ENCODE measurements around the gene ADAP1.
"Not testable (repeated sequence)": the region's sequence is repeated elsewhere in the genome, so short reads cannot be mapped to it uniquely, and the experiment has no call there.

ADAP1 gene

DNA sequence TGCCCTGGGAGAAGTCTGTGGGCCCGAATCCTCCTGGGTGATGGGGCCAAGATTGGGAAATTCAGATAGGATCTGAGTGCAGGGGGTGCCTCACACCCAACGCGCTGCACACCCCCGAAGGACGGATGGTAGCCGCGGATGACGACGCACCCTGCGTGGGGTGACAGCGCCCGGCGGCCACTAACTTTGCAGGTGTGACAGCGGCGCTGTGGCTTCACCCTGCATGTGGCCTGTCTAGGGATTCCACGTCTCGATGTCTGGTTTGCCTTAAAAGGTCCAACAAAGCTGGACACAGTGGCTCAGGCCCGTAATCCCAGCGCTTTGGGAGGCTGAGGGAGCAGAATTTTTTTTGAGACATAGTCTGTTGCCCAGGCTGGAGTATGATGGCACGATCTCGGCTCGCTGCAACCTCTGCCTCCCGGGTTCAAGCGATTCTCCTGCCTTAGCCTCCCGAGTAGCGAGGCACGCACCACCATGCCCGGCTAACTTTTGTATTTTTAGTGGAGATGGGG, 18.6 kb downstream of the ADAP1 start:
- no peak for DNase-seq

DNA sequence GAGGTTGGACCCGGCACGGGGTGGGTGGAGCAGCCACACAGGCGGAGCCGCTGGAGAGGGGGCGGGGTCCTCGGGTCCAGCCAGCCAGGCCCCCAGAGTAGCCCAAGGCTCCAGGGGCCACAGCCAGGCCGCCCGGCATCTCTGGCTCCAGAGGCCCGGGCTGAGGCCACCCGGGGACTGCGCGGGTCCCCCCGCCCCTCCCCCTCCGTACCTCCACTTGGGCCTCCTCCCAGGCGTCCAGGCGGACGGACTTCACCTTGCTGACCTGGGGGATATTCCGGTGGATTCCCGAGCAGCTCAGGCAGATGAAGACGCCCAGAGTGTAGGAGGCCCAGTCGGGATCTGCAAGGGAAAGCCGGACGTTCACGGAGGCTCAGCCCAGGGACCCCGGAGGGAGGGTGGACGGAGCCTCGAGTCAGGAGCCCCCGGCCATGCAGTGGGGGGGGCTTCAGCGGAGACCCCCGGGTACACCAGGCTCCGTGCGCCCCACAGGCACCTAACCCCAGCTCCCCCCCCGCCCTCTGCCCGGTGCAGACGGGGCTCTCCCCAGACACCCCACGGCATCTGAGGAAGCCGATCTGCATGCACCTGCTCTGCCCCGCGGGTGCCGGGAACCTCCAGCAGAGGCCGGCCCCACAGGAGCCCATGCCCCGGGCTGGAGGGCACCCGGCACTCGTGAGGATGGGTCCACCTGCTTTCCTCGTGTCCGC, 19.2 kb downstream of the ADAP1 start:
- no peak for DNase-seq

DNA sequence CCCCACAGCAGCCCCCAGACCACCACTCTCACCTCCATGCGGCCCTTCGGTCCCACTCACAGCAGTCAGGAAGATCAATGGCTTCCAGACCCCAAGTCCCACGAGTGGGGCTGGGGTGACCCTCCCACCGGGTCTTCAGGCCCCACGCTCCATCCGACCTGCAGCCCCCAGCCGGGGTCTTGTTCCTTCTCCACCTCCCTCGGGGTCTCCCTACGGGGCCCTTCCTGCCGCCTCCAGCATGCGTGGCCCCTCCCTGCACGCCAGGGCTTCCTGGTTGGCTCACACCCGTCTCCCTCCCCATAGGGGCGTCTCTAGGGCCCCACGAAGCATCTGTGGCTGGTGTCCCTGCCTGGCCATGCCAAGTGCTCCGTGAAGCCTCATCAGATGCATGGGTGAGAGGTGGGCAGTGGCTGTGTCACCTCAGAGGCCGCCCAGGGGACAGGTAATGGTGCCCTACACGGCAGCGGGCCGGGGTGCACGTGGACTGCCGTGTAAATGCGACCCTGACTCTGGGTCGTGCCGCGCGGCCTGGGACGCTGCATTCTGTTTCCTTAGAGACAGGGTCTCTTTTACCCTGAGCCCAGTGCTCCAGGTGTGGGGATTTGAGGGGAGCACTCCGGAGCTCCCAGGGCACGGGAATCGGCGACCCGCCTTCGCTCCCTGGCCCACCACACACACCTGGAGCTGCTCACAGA, 19.9 kb downstream of the ADAP1 start:
- DNase-seq = no peak

DNA sequence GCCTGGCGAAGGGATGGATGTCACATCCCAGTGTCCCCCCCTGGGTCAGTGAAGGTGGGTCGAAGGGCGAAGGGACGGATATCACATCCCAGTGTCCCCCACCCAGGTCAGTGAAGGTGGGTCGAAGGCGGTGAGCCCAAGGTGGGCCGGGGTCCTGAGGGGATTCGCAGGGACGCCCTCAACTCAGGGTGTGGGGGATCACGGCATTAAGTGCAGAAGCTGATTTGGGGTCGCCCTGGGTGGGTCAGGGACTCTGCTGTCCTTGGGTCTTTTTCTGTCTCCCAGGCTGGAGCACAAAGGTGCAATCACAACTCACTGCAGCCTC, 21.9 kb downstream of the ADAP1 start:
- DNase-seq = no peak

DNA sequence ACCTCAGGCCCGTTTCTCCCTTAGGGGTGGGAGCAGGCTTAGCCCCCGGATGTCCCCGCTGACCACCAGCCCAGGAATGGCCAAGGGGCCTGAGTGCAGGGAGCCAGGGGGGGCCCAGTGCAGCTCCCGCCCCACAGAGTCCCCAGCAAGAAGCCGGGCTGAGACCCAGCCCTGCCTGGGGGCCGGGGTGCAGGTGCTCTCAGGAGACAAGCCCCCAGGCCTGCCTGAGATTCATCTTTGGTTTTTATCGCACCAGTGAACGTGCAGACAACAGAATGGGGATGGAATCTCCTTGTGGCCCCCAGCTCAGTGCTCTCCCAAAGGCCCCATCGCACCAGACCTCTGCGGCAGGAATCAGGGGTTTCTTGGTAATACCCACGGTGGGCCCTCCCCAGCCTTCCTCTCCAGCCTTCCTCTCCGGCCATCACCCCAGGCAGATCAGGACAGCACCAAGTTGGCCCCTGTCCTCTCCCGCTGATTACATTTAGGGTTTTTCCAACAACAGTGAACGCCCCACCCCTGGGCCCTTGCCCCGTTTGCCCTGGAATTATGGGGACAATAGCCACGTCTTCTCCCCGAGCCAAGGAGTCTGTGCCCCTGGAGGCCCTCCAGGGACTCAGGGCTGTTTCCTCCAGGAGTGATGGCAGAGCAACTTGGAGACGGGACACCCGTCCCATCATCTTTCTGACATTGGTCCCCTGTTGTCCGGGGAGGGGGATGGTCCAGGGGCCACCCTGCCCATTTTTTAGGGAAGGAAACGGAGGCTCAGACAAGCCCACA, 22.4 kb downstream of the ADAP1 start:
- DNase-seq = no peak

DNA sequence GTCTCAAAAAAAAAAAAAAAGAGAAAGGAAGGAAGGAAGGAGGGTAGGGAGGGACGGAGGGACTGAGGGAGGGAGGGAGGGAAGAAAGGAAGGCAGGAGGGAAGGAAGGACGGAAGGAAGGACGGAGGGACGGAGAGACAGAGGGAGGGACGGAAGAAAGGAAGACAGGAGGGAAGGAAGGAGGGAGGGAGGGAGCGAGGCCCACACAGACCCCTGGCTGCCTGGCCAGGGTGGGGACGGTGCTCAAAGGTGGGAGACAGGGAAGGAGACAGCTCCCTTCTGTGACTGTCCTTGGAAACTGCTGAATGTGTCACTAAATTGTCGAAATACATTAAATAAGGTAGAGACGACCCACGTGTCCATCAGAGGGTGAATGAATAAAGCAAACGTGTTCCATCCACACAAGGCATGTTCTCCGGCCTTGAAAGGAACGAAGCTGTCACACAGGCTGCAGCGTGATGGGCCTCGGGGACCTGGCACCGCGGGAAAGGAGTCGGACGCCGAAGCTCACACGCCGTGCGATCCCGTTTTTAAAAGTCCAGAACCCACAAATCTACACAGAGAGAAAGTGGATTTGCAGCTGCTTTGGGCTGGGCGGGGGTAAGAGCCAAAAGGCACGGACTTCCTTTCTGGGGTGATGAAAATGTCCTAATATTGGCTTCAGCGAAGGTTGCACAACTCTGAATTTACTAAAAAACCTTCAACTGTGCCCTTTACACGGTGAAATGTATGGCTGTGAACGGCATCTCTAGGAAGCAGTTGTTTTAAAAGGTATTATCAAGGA, 23.3 kb downstream of the ADAP1 start:
- no peak for DNase-seq

DNA sequence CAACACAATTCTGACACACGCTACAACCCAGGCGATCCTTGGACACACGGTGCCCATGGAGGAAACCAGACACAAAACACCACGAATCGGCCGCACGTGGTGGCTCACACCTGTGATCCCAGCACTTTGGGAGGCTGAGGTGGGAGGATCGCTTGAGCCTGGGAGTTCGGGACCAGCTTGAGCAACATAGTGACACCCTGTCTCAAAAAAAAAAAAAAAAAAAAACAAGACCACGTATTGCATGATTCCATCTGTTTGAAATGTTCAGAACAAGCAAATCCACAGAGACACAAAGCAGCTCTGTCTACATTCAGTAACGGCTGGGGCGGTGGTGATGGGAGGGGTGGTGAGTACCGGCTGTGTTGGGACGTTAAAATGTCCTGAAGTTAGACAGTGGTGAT, 25.2 kb downstream of the ADAP1 start:
- no peak for DNase-seq

DNA sequence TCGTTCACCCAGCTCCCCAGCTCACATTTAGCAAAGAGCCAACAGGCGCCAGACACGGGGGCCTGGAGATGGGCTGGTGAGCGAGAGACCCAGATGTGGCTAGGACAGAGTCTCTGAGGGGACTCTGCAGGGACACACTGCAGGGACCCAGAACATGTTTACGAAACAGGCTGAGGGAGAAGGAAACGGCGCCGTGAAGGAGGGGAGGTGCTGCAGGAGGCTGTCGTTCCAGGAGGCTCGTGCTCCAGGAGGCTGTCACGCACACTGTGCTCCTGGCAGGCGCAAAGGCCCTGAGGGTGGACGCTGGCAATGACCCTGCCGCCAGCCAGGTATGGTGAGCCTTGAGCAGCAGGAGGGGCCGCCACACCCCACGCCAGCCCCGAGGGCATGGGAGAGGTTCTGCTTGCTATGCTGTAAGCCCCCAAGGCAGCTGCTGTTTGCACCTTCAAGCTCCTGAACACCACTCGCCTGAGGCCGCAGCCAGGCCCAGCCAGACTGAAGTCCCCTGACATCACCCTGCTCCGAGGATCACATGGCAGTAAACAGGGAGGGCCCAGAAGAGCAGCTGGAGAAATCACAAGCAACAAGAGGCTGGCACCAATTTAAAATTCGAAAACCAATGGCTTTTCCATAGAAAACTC, 27.3 kb downstream of the ADAP1 start:
- DNase-seq = no peak

DNA sequence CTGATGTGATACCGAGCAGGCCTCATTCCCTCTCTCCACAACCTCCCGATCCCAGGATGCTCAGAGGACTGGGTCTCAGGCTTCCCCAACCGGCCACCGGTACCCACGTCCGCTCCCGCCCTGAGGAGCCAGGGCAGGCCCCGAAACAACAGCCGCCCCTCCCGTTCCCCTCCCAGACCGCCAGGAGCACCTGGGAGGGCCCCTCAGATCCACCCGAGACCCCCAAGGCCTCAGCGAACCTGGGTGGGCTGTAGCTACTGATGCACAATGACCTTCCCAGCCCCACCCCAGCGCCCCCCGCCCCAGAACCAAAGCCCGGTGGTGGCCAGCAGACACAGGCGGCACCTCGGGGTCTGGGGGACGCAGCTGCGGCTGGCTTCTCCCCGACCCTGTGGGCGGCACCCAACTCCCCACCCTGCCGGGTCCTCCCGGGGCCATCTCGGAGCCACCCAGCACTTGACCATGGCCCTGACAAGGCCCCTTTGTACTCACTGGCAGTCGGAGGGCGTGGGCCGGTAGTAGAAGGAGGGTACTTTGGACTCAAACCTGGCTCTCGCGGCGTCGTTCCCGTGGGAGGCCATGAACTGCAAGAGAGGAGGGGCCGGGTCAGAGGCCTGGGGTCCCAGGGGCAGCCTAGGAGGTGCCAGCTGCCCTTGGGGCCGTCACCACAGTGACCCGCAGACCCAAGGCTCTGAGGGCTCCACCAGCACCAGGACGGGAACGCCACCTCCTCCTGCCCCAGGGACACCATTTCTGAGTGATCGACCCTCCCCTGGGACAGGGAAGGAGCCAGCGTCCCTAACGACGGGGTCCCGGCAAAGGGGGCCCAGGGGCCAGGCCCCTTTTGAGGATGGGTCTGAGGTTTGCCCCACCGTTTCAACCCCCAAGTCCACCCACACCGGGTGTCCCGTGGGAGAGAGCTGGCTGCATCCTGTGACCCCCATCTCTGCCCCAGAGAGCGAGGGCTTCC, 28.1 kb downstream of the ADAP1 start:
- no peak for DNase-seq

DNA sequence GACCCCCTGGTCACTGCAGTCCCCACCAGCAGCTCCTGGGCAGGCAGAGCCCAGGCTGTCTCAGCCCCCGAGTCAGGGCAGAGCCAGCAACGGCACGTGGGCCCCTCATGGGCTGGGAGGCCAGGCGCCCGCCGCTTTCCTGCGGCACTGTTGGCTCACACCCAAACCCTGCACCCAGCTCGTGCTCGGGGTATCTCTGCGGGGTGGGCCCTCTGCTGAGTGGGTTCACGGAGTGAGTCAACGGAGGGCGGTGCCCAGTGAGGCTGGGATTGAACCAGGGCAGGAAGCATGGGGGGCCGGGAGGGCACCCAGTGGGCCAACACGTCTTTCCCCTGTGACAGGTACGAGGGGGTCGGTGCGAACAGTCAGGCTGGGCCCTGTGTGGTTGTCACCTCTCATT, 28.9 kb downstream of the ADAP1 start:
- no peak for DNase-seq

DNA sequence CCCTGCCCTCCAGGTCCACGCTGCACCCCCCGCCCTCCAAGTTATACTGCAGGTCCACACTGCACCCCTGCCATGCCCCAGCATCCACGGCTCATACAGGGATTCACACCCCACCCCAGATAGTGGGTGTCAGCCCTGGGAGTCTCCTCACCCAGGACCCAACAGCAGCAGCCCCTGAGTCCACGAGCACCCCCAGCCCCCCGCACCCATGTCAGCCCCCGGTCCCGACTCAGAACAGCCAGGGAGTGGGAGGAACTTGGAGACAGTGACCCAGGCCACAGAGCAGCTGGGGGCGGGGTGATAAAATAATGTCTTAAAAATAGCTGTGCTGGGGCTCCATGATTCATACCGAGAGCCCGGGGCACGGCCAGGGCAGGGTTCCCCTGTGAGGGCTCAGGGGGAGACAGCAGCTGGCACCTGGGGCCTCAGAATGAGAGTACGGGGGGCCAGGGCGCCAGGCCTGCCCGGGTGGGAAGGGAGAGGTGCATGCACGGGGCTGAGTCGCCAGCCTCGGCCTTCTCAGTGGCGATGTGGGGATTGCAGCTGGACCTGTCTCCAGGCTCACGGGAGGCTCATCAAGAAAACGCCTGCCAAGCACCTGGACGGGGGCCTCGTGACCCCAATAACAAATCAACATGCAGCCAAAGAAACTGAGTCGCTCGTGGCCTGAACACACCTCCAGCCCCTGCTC, 29.8 kb downstream of the ADAP1 start:
- no peak for DNase-seq

DNA sequence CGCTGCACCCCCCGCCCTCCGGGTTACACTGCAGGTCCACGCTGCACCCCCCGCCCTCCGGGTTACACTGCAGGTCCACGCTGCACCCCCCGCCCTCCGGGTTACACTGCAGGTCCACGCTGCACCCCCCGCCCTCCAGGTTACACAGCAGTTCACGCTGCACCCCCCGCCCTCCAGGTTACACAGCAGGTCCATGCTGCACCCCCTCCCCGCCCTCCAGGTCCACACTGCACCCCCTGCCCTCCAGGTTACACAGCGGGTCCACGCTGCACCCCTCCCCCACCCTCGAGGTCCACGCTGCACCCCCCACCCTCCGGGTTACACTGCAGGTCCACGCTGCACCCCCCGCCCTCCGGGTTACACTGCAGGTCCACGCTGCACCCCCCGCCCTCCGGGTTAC, 30.4 kb downstream of the ADAP1 start:
- not testable (repeated sequence) for DNase-seq

DNA sequence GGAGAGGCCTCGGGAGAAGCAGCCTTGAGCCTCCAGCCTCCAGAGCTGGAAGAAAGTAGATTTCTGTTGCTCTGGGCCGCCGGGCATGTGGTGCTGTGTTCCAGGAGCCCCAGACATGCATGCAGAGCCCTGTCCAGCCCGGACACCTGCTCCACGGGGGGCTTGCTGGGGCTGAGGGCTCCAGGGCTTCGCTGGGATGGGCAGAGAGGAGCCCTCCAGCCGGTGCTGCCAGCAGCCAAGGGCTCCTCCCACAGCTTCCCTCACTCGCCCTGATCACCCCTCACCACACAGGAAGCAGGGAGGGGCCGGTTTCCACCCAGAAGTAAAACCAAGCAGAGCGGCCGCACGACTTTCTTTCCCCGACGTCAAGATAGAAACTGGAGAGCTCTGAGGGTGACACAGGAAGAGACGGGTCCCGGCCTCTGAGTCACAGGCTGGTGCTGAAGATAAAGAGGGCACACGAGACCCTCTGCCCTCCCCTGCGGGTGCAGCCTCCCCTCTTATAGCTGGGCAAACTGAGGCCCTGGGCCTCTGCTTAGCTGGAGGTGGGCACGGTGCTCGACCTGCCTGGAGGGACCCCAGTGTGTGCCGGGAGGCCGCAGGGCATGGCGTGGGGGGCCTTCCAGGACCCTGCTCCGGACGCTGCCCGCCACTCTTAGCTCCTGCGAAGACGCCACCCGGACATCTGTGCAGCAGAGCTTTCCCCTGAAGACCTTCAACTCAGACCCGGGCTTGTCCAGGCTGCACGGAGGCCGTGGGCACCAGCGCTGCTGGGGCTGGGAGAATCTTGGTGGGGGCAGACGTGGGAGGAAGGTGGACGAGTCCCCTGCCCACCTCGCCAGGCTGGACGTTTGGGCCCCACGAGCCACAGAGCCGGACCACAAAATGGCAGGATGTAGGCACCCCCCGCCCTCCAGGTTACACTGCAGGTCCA, 31.1 kb downstream of the ADAP1 start:
- no peak for DNase-seq

DNA sequence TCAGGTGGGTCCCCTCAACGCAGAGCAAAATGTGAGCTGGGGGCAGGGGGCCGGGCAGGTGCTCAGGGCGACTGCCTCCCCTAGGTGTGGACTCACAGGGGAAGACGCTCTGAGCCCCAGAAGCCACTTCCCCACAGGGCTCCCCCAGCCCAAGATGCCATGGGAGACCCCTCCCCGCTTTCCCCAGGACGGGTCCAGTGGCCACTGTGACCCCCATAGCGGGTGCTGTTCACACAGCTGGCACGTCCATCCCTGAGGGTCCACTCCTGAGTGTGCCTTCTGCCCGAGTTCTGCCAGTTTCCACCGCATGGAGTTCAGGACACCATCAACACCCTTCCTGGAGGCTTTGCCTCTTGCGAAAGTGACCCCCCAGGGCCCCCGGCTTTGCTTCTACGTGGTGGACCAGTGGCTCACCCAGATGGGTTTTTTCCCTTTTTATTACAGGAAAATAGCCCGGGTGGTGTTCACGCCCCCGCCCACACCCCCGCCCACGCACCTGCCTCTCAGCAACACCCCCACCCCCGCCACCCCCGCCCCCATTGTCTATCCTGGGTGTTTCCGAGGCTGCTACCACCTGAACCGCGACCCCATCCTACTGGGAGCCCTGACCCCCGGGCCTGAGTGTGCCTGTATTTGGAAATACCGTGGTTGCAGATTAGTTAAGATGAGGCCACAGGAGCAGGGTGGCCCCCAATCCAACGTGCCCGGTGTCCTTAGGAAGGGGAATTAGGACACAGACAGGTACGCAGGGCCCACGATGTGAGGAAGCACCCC, 32.0 kb downstream of the ADAP1 start:
- no peak for DNase-seq

DNA sequence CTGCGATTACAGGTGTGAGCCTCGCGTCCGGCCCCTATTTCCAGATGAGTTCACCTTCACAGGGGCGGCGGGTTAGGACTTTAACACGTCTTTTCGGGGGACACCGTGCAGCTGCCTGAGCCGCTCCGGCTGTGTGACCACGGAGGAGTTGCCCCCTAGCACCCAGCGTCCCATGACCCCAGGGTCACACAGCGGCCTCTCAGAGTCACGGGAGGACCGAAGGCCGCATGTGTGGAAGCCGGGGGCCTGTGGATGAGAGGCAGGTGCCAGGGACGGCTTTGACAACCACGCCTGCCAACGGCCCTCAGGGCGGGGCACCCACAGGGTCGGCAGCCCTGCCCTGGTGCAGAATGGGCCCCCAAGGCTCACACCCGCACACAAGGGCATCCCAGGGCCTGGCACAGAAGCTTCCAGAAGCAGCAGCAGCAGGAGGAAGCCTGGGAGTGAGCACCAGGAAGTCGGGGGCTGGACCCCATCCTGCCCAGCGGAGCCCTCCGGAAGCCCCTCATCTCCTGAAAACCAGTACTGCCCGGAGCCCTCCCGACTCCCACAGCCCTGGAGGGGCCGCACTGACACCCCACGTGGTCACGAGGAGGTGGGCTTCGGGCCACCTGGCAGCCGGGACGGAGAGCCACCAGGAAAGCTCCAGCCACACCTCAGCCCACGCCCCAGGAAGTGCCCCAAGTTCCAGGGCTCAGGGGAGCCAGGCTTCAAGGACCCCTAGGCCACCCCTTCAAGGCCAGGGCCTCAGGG, 32.7 kb downstream of the ADAP1 start:
- DNase-seq = no peak

DNA sequence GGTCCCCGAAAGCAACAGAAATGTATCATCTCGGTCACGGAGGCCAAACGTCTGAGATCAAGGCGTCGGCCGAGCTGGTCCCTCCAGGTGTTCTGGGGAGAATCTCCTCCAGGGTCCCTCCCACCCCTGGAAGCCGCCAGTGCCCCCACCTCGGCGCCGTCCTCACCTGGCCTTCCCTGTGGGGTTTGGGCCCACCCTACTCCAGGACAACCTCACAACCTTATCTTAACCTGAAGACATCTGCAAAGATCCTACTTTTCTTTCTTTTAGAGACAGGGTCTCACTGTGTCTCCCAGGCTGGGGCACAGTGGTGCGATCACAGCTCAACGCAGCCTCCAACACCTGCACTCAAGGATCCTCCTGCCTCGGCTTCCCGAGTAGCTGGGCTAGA, 33.4 kb downstream of the ADAP1 start:
- no peak for DNase-seq

DNA sequence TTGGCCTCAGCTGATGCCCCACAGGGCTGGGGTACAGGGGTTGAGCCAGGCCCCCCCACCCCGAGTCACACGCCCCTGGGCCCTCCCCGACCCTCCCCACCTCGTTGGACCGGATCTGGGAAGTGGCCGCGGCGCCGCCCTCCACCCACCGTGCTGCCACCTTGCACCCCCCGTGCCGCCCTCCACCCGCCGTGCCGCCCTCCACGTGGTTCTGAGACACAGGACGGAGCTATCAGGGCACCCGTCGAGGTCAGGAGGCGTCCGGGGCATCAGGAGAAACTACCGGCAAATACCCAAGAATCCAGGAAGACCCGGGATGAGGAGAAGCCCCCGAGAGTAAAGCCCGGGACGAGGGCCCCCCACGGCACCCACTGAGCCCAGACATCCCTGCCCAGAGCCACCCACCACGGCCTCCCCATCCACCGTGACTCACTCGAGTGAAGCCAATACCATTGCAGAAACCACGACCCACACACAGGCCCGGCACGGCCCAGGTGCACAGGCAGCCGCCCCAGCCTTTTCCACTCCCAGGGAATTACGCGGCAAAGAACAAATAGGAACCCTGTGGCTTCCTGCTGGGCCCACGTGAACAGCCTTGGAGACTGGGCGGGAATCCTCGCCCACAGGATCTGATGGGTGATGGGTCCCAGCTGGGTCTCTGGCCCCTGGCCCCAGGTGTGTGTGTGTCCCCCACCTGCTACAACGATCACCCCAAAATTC, 34.0 kb downstream of the ADAP1 start:
- DNase-seq = no peak

Data from retina (tissue), 1 donor.